Mesothelial cell of epicardium (in vitro differentiated cells): ENCODE data around the gene AMZ1. TPM values are rescaled to one million over a fixed set of nuclear protein-coding genes. Genes with fewer than 3 reads are reported as not detected.

Experiments
- DNase-seq, 2 experiments: peaks; one replicate each; pipeline ENCODE4 v3.0.0; 2021; ENCODE audit warnings: low spot score in 2 of 2; ENCODE audit not compliant: unreplicated experiment in 2 of 2
- H3K27ac Mint-ChIP-seq: 2 replicates; pipeline ENCODE4 v1.8.0; 2021; ENCODE audit warnings: mixed read lengths
- H3K27me3 Mint-ChIP-seq: 2 replicates; pipeline ENCODE4 v1.8.0; 2021; ENCODE audit warnings: low read depth, mixed read lengths
- H3K36me3 Mint-ChIP-seq: 2 replicates; pipeline ENCODE4 v1.8.0; 2021; ENCODE audit warnings: mixed read lengths
- H3K4me1 Mint-ChIP-seq: 2 replicates; pipeline ENCODE4 v1.8.0; 2021; ENCODE audit warnings: mixed read lengths
- H3K4me3 Mint-ChIP-seq: 2 replicates; pipeline ENCODE4 v1.8.0; 2021; ENCODE audit warnings: mild to moderate bottlenecking, moderate library complexity, mixed read lengths
- H3K9me3 Mint-ChIP-seq: 2 replicates; pipeline ENCODE4 v1.8.0; 2021; ENCODE audit warnings: mixed read lengths
- total RNA-seq: library from RNA; stranded (reverse); gene quantifications from 3 replicates; pipeline ENCODE4 v1.2.1, GENCODE V29; 2021
- TF ChIP-seq, protein P1 (sequence below): fragments of 200-600 bp; sonication (generic); IDR thresholded peaks from one replicate; pipeline ENCODE4 v1.5.0; 2021; ENCODE audit warnings: antibody characterized with exemption; ENCODE audit not compliant: unreplicated experiment

Gene AMZ1
- total RNA-seq, 1 donor from 2014 or later, result 0.13 TPM

GRCh38 chr7:2702594-2702957 lies 14.6 kb downstream of the AMZ1 start:
- Mint-ChIP-seq H3K9me3 (peaks cover 6% of the 10 kb centered on the region), H3K27ac (no peak overlapping the region), H3K4me3 (no peak overlapping the region), H3K27me3 (peaks cover 20% of the 10 kb centered on the region), H3K4me1 (no peaks in the 10 kb centered on the region), H3K36me3 (no peaks in the 10 kb centered on the region)
- TF ChIP-seq, protein P1, sequence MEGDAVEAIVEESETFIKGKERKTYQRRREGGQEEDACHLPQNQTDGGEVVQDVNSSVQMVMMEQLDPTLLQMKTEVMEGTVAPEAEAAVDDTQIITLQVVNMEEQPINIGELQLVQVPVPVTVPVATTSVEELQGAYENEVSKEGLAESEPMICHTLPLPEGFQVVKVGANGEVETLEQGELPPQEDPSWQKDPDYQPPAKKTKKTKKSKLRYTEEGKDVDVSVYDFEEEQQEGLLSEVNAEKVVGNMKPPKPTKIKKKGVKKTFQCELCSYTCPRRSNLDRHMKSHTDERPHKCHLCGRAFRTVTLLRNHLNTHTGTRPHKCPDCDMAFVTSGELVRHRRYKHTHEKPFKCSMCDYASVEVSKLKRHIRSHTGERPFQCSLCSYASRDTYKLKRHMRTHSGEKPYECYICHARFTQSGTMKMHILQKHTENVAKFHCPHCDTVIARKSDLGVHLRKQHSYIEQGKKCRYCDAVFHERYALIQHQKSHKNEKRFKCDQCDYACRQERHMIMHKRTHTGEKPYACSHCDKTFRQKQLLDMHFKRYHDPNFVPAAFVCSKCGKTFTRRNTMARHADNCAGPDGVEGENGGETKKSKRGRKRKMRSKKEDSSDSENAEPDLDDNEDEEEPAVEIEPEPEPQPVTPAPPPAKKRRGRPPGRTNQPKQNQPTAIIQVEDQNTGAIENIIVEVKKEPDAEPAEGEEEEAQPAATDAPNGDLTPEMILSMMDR, result no peak
- peak in 1 of 2 experiments; percentile 17 for DNase-seq

DNA sequence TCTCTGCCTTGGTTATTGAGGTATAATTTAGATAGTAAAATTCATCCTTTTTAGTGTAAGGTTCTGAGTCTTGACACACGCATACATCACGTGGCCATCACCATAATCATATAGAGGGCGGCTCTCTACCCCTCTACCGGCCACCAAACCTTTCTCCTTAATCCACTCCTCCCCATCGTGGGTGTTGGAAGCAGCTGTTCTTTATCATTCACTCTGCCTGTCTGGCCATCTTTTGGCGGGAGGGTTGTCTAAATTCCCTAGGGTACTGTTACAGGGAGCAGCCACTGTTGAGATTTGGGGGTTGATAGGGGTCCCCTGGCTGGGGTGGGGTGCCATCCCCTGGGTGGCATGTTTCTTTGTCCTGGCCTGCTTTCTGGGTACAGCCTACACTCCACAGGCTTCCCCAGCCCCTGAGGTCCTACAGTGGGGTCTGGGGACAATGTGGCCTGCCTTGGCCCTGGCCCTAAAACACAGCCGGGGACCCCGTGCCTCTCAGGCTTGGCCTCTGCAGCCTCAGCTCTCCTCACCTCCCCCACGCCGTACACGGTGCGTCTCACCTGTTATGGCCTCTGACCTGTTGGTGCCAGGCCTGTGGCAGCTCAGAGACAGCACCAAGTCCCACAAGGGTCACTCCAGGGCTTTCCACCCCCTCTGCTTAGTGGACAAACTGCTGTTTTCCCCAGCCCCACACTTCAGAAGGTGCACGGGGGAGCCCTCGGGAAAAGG lies 17.5 kb downstream of the AMZ1 start:
- H3K4me3 Mint-ChIP-seq, result no peak overlapping the region
- H3K27me3 Mint-ChIP-seq, result peaks cover 12% of the 10 kb centered on the region
- no peak for DNase-seq
- H3K9me3 Mint-ChIP-seq, result peaks cover 6% of the 10 kb centered on the region
- no peaks in the 10 kb centered on the region for H3K36me3 Mint-ChIP-seq
- TF ChIP-seq, protein P1, result no peak
- peaks cover 4% of the 10 kb centered on the region for H3K4me1 Mint-ChIP-seq
- H3K27ac Mint-ChIP-seq, result no peak overlapping the region

DNA sequence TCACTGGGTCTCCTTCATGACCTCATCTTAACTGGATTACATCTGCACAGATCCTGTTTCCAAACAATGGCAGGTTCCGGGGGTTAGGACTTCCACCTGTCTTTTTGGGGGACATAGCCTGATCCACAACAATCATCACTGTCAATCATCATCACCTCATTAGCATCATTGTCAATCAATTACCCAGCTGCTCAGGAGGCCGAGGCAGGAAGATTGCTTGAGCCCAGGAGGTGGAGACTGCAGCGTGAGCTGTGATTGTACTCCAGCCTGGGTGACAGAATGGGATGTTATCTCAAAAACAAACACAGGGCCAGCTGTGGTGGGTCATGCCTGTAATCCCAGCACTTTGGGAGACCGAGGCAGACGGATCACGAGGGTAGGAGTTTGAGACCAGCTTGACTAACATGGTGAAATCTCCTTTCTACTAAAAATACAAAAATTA lies 18.7 kb downstream of the AMZ1 start:
- H3K9me3 Mint-ChIP-seq, result peaks cover 6% of the 10 kb centered on the region
- no peak overlapping the region for H3K4me3 Mint-ChIP-seq
- TF ChIP-seq, protein P1, result no peak

DNA sequence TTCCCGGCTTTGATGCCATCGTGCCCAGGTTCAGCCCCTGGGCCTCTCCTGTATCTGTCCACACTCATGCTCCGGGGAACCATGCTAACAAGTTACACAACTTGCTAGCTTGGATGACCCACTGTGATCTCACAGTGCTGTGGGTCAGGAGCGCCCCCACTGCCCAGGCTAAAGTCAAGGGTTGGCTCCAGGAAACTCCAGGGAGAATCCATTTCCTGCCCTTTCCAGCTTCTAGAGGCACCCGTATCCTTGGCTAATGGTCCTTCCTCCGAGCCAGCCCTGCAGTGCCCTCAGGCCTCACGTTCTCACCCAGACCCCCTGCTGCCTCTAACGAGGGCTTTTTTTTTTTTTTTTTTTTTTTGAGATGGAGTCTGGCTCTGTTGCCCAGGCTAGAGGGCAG lies 19.5 kb downstream of the AMZ1 start:
- no peak overlapping the region for H3K27ac Mint-ChIP-seq
- DNase-seq, result no peak

More for the DNA sequence above, 18.7 kb downstream of the AMZ1 start:
- no peak for DNase-seq
- Mint-ChIP-seq H3K27me3 (peaks cover 9% of the 10 kb centered on the region), H3K36me3 (peaks cover 4% of the 10 kb centered on the region), H3K4me1 (peaks cover 4% of the 10 kb centered on the region), H3K27ac (no peak overlapping the region)

GRCh38 chr7:2708041-2708440 lies 20.0 kb downstream of the AMZ1 start:
- TF ChIP-seq, protein P1, result no peak
- Mint-ChIP-seq H3K36me3 (peaks cover 4% of the 10 kb centered on the region), H3K4me1 (peaks cover 4% of the 10 kb centered on the region), H3K27me3 (peaks cover 4% of the 10 kb centered on the region), H3K27ac (no peak overlapping the region), H3K4me3 (no peak overlapping the region), H3K9me3 (peaks cover 6% of the 10 kb centered on the region)
- no peak for DNase-seq

More for the DNA sequence above, 19.5 kb downstream of the AMZ1 start:
- Mint-ChIP-seq H3K9me3 (peaks cover 6% of the 10 kb centered on the region), H3K27me3 (peaks cover 4% of the 10 kb centered on the region), H3K4me3 (no peak overlapping the region), H3K4me1 (peaks cover 4% of the 10 kb centered on the region), H3K36me3 (peaks cover 4% of the 10 kb centered on the region)
- TF ChIP-seq, protein P1, result no peak
